NCI-H345 treated with DMSO at 0.1 percent for 48 hours (cell line): ENCODE measurements around the gene STH.

Experiments
- DNase-seq: peaks from one replicate; lab custom pipeline; 2025; ENCODE audit not compliant: unreplicated experiment; lab: John Stamatoyannopoulos, UW

STH gene

DNA sequence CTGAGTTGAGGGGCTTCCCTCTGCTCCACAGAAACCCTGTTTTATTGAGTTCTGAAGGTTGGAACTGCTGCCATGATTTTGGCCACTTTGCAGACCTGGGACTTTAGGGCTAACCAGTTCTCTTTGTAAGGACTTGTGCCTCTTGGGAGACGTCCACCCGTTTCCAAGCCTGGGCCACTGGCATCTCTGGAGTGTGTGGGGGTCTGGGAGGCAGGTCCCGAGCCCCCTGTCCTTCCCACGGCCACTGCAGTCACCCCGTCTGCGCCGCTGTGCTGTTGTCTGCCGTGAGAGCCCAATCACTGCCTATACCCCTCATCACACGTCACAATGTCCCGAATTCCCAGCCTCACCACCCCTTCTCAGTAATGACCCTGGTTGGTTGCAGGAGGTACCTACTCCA is 26.0 kb downstream of the STH start:
- DNase-seq = no peak

DNA sequence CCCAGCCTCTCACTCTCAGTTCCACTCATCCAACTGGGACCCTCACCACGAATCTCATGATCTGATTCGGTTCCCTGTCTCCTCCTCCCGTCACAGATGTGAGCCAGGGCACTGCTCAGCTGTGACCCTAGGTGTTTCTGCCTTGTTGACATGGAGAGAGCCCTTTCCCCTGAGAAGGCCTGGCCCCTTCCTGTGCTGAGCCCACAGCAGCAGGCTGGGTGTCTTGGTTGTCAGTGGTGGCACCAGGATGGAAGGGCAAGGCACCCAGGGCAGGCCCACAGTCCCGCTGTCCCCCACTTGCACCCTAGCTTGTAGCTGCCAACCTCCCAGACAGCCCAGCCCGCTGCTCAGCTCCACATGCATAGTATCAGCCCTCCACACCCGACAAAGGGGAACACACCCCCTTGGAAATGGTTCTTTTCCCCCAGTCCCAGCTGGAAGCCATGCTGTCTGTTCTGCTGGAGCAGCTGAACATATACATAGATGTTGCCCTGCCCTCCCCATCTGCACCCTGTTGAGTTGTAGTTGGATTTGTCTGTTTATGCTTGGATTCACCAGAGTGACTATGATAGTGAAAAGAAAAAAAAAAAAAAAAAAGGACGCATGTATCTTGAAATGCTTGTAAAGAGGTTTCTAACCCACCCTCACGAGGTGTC is 26.6 kb downstream of the STH start:
- peak; percentile 94 for DNase-seq

DNA sequence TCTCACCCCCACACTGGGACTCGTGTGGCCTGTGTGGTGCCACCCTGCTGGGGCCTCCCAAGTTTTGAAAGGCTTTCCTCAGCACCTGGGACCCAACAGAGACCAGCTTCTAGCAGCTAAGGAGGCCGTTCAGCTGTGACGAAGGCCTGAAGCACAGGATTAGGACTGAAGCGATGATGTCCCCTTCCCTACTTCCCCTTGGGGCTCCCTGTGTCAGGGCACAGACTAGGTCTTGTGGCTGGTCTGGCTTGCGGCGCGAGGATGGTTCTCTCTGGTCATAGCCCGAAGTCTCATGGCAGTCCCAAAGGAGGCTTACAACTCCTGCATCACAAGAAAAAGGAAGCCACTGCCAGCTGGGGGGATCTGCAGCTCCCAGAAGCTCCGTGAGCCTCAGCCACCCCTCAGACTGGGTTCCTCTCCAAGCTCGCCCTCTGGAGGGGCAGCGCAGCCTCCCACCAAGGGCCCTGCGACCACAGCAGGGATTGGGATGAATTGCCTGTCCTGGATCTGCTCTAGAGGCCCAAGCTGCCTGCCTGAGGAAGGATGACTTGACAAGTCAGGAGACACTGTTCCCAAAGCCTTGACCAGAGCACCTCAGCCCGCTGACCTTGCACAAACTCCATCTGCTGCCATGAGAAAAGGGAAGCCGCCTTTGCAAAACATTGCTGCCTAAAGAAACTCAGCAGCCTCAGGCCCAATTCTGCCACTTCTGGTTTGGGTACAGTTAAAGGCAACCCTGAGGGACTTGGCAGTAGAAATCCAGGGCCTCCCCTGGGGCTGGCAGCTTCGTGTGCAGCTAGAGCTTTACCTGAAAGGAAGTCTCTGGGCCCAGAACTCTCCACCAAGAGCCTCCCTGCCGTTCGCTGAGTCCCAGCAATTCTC is 27.4 kb downstream of the STH start:
- DNase-seq = no peak

DNA sequence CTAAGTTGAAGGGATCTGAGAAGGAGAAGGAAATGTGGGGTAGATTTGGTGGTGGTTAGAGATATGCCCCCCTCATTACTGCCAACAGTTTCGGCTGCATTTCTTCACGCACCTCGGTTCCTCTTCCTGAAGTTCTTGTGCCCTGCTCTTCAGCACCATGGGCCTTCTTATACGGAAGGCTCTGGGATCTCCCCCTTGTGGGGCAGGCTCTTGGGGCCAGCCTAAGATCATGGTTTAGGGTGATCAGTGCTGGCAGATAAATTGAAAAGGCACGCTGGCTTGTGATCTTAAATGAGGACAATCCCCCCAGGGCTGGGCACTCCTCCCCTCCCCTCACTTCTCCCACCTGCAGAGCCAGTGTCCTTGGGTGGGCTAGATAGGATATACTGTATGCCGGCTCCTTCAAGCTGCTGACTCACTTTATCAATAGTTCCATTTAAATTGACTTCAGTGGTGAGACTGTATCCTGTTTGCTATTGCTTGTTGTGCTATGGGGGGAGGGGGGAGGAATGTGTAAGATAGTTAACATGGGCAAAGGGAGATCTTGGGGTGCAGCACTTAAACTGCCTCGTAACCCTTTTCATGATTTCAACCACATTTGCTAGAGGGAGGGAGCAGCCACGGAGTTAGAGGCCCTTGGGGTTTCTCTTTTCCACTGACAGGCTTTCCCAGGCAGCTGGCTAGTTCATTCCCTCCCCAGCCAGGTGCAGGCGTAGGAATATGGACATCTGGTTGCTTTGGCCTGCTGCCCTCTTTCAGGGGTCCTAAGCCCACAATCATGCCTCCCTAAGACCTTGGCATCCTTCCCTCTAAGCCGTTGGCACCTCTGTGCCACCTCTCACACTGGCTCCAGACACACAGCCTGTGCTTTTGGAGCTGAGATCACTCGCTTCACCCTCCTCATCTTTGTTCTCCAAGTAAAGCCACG is 28.3 kb downstream of the STH start:
- no peak for DNase-seq

DNA sequence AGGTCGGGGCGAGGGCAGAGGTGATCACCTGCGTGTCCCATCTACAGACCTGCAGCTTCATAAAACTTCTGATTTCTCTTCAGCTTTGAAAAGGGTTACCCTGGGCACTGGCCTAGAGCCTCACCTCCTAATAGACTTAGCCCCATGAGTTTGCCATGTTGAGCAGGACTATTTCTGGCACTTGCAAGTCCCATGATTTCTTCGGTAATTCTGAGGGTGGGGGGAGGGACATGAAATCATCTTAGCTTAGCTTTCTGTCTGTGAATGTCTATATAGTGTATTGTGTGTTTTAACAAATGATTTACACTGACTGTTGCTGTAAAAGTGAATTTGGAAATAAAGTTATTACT is 28.9 kb downstream of the STH start:
- DNase-seq = no peak

DNA sequence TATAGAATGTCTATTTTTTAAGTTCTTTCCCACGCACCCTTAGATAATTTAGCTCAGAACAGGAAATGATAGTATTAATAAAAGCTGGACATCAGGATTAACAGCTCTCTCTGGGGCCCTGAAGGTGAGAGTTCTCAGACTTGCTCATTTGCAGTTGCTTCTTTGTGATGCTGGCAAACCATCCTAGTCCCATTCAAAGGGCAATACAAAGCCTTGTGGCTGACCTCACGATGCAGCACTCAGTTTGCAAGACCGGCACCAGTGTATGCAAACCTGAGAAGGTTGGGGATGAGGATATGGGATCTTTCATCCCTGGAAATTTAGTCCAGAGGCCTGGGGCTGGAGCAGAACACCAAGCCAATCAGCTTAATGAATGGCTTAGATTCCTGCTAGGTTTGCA is 29.3 kb downstream of the STH start:
- DNase-seq = no peak

DNA sequence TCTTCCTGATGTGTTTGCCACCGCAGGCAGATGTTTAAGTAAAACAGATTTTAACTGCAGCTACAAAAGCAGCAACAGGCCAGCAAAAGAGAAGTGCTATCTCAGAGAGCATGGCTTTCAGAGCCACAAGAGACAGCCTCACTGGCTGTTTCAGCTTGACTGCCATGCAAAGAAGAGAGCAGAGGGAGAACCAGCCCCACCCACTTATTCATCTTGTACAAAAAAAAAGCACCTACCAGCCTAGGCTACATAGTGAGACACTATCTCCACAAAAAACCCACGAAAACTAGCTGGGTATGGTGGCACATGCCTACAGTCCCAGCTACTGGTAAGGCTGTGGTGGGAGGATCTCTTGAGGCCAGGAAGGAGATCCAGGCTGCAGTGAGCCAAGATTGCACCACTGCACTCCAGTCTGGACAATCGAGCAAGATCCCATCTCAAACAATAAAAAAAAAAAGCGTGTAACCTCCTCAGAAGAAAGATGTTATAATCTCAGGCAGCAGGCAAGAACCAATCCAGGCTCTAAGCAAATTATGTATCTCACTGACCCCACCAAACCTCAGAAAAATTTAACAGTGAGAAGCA is 30.0 kb downstream of the STH start:
- no peak for DNase-seq

DNA sequence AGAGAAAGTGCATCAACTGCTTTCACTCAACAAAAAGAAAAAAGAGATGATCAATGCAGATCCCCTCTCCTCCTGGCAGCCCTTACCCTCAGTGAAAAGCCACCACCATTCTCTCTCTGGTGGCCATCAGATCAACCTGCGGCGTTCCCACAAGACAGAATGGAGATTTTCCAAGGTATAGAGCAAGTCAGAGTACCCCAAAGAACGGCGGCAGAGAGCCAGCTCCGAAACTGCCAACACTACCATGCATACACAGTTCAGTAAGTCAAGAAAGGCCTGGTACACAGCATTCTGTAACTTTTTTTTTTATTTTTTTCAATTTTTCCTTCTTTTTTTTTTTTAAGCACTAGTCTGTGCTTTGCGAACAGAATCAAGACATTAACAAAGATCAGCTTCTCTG is 30.6 kb downstream of the STH start:
- DNase-seq = no peak

DNA sequence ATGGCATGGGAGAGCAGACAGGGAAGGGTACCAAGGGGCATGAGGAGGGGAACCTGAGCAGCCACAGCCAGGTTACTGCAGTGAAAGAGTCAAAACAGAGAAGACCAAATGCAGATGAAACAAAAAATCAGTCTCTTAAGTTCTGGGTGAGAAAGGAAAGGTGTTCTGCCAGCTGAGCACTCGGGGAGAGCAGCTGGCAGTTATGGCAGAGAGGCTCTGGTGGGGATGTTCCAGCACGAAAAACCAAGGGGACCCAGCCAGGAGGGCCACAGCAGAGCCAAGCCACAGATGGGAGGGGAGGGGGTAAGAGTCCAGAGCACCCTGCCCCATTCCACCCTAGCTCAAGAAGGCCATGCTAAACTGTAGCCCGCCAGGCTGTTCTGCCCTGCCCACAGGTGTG is 31.7 kb downstream of the STH start:
- DNase-seq = no peak

DNA sequence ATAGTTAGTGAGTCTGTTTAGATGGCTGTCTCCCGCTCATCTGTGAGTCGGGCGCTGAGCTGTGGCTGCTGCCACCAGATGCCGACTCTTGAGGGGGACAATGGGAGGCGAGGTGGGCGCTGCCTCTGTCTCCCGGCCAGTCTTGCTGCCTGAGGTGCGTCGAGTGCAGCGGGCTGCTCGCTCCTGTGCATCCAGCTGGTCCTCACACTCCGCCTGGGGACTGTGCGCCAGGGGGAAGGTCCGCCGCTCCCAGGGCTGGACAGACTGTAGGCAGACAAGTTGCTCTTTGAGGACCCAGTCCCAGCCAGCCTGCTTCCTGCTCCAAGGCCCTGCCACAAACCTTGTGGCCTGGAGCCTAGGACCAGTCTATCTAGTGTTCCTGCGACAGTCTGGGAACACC is 32.4 kb downstream of the STH start:
- DNase-seq = no peak

DNA sequence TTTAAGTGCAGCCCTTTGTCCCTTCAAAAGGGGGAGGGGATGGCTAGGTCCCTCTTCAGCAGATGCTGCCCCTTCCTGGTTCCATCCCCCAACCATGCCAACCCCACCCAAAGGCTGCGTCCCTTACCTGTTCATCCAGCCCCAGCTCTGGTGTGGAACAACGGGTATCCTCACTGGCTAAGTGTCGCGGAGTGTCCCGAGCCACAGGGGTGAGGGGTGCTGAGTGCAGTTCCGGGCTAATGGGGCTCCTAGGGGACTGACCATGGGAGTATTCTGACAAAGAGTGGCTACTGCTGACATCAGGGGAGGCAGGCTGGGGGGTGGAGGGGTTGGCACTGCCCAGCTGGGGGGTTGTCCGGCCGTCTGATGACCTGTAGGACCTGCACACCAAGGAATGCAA is 32.9 kb downstream of the STH start:
- no peak for DNase-seq

DNA sequence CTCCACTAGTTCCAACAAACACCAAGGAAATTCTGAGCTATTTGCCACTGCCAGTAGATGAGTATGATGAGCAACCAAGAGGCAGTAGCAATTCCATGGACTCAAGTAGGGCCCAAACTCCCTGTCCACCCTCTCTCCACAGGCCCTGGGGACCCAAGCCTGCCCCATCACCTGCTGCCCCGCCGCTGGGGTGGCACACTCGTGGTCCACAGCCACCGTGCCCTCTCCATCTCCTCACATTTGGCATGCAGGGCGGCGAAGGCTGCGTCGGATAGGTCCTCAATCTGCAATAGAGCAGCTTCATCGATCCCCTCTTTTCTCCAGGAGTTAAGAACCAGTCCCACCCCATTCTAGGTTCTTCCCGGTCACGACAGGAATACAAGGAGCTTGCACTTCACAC is 33.9 kb downstream of the STH start:
- DNase-seq = no peak

DNA sequence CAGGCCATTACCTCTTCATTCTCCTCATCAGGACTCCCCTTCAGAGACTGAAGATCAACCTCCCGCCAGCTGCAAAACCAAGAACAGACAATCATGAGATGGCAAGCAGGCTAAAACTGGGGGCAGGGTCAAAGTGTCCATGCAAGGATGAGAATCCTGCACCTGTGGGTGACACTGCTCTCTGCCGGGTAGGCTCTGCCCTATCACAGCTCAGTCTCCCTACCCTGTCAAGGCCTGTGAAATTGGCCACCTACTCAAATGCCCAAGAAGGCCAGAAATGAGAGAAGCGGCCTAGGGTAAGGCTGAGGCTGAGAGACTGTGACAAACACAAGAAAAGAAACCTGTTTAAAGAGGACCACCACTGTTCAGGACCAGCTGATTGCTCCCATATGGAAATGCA is 34.3 kb downstream of the STH start:
- DNase-seq = no peak

DNA sequence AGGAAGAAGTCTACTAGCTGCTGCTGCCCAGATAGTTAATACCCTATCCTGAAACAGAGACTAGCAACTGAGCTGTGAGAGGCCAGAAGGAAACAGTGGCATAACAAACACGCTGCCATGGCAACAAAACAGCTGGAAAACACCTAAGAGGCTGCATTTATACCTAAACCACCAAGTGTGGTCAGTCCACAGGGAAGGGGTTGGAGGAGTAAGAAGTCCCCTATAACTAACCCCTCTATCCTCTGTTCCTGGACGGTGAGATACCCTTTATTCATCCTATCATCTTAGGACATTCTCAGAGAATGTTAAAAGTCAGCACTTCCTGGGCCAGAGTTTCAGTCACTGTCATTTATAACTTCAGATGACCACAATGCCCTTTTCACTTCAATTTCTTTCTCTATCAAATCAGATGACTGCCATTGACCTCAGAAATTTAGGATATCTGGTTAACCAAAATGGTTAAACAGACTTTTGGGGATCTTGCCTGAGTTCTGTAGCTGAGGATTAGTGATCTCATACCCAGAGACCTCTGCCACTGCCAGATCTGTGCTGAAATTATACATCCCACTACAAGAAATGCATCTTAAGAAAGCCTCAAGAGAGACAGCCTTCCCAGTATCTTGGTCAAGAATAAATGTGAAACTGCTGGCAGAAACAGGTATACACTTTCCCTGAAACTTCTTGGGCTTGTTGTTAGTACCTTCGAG is 36.2 kb downstream of the STH start:
- DNase-seq = no peak

DNA sequence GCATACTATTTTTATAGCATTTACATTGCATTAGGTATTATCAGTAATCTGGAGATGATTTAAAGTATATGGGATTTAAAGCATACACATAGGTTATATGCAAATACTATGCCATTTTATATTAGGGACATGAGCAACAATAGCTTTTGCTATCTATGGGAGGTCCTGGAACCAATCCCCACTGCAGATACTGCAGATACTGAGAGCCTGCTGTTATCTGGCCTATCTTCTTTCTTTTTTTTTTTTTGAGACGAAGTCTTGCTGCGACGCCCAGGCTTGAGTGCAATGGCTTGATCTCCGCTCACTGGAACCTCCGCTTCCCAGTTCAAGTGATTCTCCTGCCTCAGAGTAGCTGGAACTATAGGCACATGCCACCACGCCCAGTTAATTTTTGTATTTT is 37.4 kb downstream of the STH start:
- DNase-seq = no peak

DNA sequence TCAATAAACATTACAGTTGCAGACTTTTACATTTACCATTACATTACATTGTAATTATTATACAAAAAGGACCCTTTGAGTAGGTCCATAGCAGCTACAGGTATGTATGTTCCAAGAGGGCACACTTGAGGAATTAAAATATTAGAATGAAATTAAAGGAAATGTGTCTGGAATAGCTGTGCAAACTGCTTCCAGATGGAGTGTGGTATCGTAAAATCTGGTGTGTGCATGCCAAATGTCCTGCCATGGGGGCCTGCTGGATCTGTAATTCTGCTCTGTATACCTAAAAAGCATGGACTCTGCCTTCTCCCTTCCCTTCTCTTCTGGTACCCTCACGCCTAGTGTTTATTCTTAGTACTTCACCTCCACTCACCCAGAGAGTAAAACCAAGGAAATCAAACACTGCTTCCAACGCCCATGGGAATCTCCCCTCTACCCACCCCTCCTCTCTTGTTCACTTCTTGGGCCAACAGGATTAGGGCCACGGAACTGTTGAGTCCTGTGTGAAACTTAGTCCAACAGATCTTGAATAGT is 38.7 kb downstream of the STH start:
- DNase-seq = no peak

DNA sequence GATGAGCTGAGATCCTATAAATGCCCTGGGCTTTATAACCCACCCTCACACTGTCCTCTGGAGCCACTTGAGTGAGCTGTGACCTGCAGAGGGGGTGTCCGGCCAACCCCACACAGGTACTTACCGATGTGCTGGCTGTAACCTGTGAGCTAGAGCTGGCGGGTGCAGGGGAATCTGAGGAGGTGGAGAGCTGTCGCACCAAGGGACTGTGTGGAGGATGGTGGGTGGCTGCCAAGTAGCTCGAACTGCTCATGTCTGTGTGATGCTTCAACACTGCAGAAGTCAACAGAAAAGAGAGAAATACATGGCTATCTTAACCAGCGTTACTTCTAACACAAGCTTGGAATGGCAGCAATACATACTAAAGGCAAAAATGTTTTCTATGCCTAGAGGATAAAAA is 39.4 kb downstream of the STH start:
- DNase-seq = no peak

DNA sequence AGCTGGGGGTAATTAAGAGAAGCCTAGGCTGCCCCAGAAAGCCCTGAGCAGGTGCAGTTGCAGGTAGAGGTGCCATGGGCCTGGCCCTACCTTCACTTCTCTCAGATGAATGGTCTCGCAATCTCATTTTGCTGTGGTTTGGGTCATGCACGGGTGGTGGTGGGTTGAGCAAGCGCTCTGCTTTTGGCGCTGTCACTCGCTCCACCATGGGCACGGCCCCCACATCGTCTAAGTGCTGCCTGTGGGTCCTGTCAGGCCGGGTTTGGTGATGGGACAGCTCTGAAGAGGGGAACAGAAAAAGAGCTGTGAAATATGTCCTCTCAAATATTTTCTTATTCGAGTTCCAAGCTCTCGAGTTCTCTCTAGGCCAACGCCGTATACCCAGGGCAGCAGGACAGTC is 39.9 kb downstream of the STH start:
- DNase-seq = no peak

DNA sequence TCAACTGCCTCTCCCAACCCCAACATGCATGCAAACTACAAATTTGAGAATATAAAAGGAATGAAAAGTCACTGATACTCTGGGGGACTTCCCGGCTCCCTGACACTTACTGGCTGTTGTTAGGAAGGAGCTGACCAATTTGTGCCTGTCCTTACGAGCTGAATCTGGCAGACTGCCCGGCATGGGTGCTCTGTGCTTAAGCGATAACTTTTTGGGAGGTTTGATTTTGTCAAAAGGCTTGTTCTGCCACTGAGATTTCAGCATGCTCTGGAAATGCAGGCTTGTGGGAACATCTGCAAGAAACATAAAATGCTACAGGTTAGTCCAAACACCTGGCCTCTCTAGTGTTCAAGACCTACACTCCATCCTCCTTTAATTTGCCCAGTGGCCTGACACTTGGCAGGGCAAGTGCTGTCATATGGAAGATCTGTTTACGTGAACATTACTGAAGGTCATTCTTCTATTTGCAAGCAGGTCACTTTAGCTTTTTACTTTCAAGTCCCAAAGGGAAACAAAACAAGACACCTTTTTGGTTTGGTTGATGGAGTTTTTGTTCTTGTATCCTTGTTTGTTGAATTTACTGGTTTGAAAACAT is 40.6 kb downstream of the STH start:
- DNase-seq = no peak

DNA sequence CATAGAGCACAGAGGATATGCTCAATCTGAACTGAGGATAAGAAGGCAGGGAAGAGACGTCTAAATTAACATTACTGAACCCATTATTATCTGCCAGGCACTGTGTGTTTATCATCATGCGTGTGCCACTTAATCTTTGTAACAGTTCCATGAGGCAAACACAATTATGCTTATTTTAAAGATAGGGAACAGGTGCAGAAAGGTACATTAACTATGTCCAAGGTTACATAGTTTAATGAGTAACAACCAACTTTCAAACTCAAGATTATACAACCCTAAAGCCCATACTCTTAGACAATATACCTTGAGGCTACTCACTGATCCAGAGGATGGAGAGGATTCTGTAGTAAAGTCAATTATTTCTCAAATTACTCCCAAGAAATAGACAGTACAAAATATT is 43.2 kb downstream of the STH start:
- DNase-seq = no peak
